K562 (cell line): ENCODE results near the gene TMEM117. TPM values are rescaled to one million over a fixed set of nuclear protein-coding genes. Genes with fewer than 3 reads are reported as not detected.

Source experiments
- ATAC-seq: fragments of 200-7000 bp; cut with Tn5 transposase; 3 replicates; pipeline ENCODE4 v1.9.1; 2020; ENCODE audit warnings: moderate library complexity
- BruUV-seq: library from RNA; stranded (reverse); fragments of 400-500 nt; replicated peaks from 2 replicates; lab custom pipeline; 2021; lab: Mats Ljungman, UMichigan
- CTCF ChIA-PET: fragments of 300-600 bp; formaldehyde crosslinking; extraction: SDS; loops from one replicate; lab custom pipeline; 2021; ENCODE audit warnings: low intra/inter-chr PET ratio; lab: Yijun Ruan, JAX
- POLR2A ChIA-PET: fragments of 300-600, 350-650 bp; sonication (Branson Sonifier 250); formaldehyde crosslinking; extraction: SDS; loops from one replicate; lab custom pipeline; 2021; ENCODE audit warnings: antibody characterized with exemption, inconsistent platforms; lab: Yijun Ruan, JAX
- DNase-seq, 4 experiments: peaks; one replicate each; pipeline versions ENCODE4 v3.0.0 to v3.0.0-alpha.2; 2011 to 2018; ENCODE audit warnings: low spot score in 3 of 4, mixed read lengths in 3 of 4; ENCODE audit errors: extremely low read depth in 1 of 4
- FAIRE-seq: peaks from 2 replicates; lab custom pipeline; 2011; peaks lifted over from hg19 to GRCh38; lab: Jason Lieb, UNC
- H2AFZ ChIP-seq: 2 replicates; pipeline ENCODE4 v1.6.0; 2011; ENCODE audit warnings: low read depth, low read length, control low read depth, inconsistent platforms
- H3K27ac ChIP-seq: fragments of 200-600 bp; 3 replicates; pipeline ENCODE4 v1.8.0; 2011; ENCODE audit warnings: low read depth, mild to moderate bottlenecking, control low read depth, inconsistent platforms, low read length, moderate library complexity, mixed read lengths; ENCODE audit errors: extremely low read depth
- H3K27me3 ChIP-seq, 2 experiments: fragments of 300-600 bp in 1 of 2; 2 replicates in 1 of 2; 3 replicates in 1 of 2; pipeline versions ENCODE4 v1.6.0 to v1.8.0; 2011; ENCODE audit warnings: inconsistent platforms in 2 of 2, low read length in 2 of 2, mild to moderate bottlenecking in 1 of 2, mixed read lengths in 1 of 2, moderate library complexity in 1 of 2; ENCODE audit not compliant: control insufficient read depth in 2 of 2, insufficient read depth in 2 of 2
- H3K36me3 ChIP-seq: fragments of 300-600 bp; 3 replicates; pipeline ENCODE4 v1.8.0; 2011; ENCODE audit warnings: mild to moderate bottlenecking, low read length, inconsistent platforms; ENCODE audit not compliant: control insufficient read depth, insufficient read depth
- H3K4me1 ChIP-seq, 2 experiments: fragments of 200-600 bp in 1 of 2; replicated peaks in 1 of 2; 2 replicates in 1 of 2; 3 replicates in 1 of 2; pipeline versions ENCODE4 v1.5.1 to v1.8.0; 2011; ENCODE audit warnings: inconsistent platforms in 2 of 2, low read length in 2 of 2, mild to moderate bottlenecking in 1 of 2, mixed read lengths in 1 of 2, moderate library complexity in 1 of 2; ENCODE audit not compliant: control insufficient read depth in 2 of 2, insufficient read depth in 2 of 2
- H3K4me2 ChIP-seq: 2 replicates; pipeline ENCODE4 v1.6.1; 2011; ENCODE audit warnings: low read length, control low read depth, inconsistent platforms, mixed read lengths; ENCODE audit not compliant: insufficient read depth
- H3K4me3 ChIP-seq: fragments of 200-600 bp; sonication (generic), shearing (Covaris generic); 2 replicates; pipeline ENCODE4 v1.5.1; 2016; ENCODE audit warnings: control low read depth, inconsistent platforms
- H3K79me2 ChIP-seq: fragments of 200-600 bp; 3 replicates; pipeline ENCODE4 v1.8.0; 2011; ENCODE audit warnings: low read length, inconsistent platforms; ENCODE audit not compliant: control insufficient read depth, insufficient read depth
- H3K9ac ChIP-seq, 2 experiments: 2 replicates each; pipeline versions ENCODE4 v1.6.0 to v1.6.1; 2011; ENCODE audit warnings: low read depth in 2 of 2, low read length in 2 of 2, control low read depth in 1 of 2, inconsistent platforms in 1 of 2, mild to moderate bottlenecking in 1 of 2, mixed read lengths in 1 of 2; ENCODE audit not compliant: insufficient read depth in 1 of 2
- H3K9me1 ChIP-seq: one replicate; pipeline ENCODE4 v1.6.0; 2011; ENCODE audit warnings: inconsistent platforms, mild to moderate bottlenecking, low read length, moderate library complexity; ENCODE audit not compliant: control insufficient read depth, insufficient read depth
- H3K9me3 ChIP-seq: replicated peaks from 2 replicates; pipeline ENCODE4 v1.5.1; 2011; ENCODE audit warnings: low read depth, low read length, inconsistent platforms; ENCODE audit not compliant: control insufficient read depth, insufficient read depth
- H4K20me1 ChIP-seq: replicated peaks from 2 replicates; pipeline ENCODE4 v1.6.1; 2011; ENCODE audit warnings: low read length, inconsistent platforms, mixed read lengths; ENCODE audit not compliant: control insufficient read depth, insufficient read depth
- BACH1 ChIP-seq: fragments of 200-800 bp; sonication (Bioruptor generic); IDR thresholded peaks from 2 replicates; pipeline ENCODE4 v1.6.1; 2016; ENCODE audit warnings: missing genetic modification characterization, missing compliant biosample characterization
- IRF9 ChIP-seq: fragments of 450-650 bp; IDR thresholded peaks from 2 replicates; pipeline ENCODE4 v1.6.1; 2016; ENCODE audit warnings: missing biosample characterization, missing genetic modification characterization
- KAT8 ChIP-seq: fragments of 450-650 bp; IDR thresholded peaks from 2 replicates; pipeline ENCODE4 v1.6.1; 2016; ENCODE audit warnings: low read depth, mild to moderate bottlenecking
- MTA3 ChIP-seq: fragments of 450-650 bp; formaldehyde crosslinking; IDR thresholded peaks from 2 replicates; pipeline ENCODE4 v1.6.1; 2017; ENCODE audit warnings: mild to moderate bottlenecking, borderline replicate concordance
- POLR2G ChIP-seq: fragments of 200-400 bp; formaldehyde crosslinking; IDR thresholded peaks from 2 replicates; pipeline ENCODE4 v1.6.1; 2017; ENCODE audit warnings: low read depth, mild to moderate bottlenecking, antibody characterized with exemption, low read length, moderate library complexity
- SAFB ChIP-seq: fragments of 200-400 bp; formaldehyde crosslinking; IDR thresholded peaks from 2 replicates; pipeline ENCODE4 v1.6.1; 2017; ENCODE audit warnings: low read depth, low read length, borderline replicate concordance
- SRSF1 ChIP-seq: fragments of 200-400 bp; formaldehyde crosslinking; IDR thresholded peaks from 2 replicates; pipeline ENCODE4 v1.6.1; 2017; ENCODE audit warnings: mild to moderate bottlenecking, low read depth, low read length, moderate library complexity
- ZNF175 ChIP-seq: fragments of 200-800 bp; sonication (Bioruptor generic); IDR thresholded peaks from 2 replicates; pipeline ENCODE4 v1.6.1; 2016; ENCODE audit warnings: low read depth, mild to moderate bottlenecking, missing genetic modification characterization, missing compliant biosample characterization
- ZNF512 ChIP-seq: IDR thresholded peaks from 2 replicates; pipeline ENCODE4 v1.6.1; 2016; ENCODE audit warnings: missing genetic modification characterization, missing compliant biosample characterization
- ZZZ3 ChIP-seq: fragments of 450-650 bp; IDR thresholded peaks from 2 replicates; pipeline ENCODE4 v1.6.1; 2016; ENCODE audit warnings: antibody characterized with exemption, mild to moderate bottlenecking, moderate library complexity
- WGBS: fragments of 100-300 bp; shearing (Covaris generic); methylation state at CpG from one replicate; pipeline ENCODE4 v1.1.6; 2016; ENCODE audit warnings: low coverage, mixed read lengths; ENCODE audit not compliant: insufficient coverage; ENCODE audit errors: missing lambda C conversion rate; 5-methylcytosine and 5-hydroxymethylcytosine counted together
- in situ Hi-C: fragments of 300-500 bp; cut with MboI; formaldehyde crosslinking; loops from 4 replicates; pipeline ENCODE4 v1.15.0; 2018; ENCODE audit warnings: inconsistent platforms, mixed read lengths
- intact Hi-C: fragments of 100-400 bp; cut with micrococcal nuclease; formaldehyde crosslinking; loops from 2 replicates; pipeline ENCODE4 v1.14.2; 2022
- polyA plus RNA-seq, 8 experiments: library from polyadenylated mRNA; depleted of rRNA in 4 of 8; stranded (reverse) in 5 of 8; unstranded in 3 of 8; fragments of >200 nt; fragmentation: Nextera tagmentation in 2 of 8; fragmentation: Illumina TruSeq in 1 of 8; extraction: Ambion mirVana in 2 of 8; extraction: Trizol in 1 of 8; gene quantifications; 2 replicates each; pipeline versions ENCODE4 v1.2.1 to v1.2.3, GENCODE V29; 2011 to 2014; ENCODE audit warnings: inconsistent platforms in 1 of 8, missing spikeins in 1 of 8
- total RNA-seq, 7 experiments: library from RNA; depleted of rRNA in 6 of 7; stranded (reverse); fragments of >200 nt in 6 of 7; fragmentation: Illumina TruSeq in 2 of 7; extraction: Trizol in 2 of 7; gene quantifications; 2 replicates each; pipeline versions ENCODE4 v1.2.1 to v1.2.3, GENCODE V29; 2011 to 2021; ENCODE audit warnings: low replicate concordance in 1 of 7
- TF ChIP-seq, protein P1 (sequence below): fragments of 250-450 bp; sonication (Bioruptor Pico); IDR thresholded peaks from 2 replicates; pipeline ENCODE4 v1.8.0; 2022; ENCODE audit warnings: inconsistent platforms, mild to moderate bottlenecking, moderate library complexity, borderline replicate concordance

Gene TMEM117
- total and polyA plus RNA-seq, 9 of the 15 experiments (the other 6 are each of a cell fraction or from before 2014, with no cell fraction given), result 0.31 to 2.8 (median 1.0) TPM

DNA sequence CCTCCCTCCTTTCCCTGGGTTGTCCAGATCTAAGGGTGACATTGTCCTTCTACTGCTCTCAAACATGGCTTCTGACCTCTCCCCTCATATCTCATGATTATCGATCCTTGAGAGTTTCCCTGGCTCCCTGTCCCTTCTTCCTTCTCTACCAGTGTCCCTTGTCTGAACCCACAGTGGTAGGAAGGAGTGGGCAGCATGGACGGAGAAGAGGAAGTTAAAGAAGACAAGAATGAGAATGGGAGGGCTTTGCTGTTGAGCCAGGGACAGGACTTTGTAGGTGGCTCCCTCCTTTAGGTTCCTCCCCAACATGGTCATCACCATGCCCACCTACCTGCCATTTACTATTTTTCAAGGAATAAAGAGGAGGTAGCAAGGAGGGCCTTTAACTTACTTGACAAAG is 166.7 kb downstream of the TMEM117 start:
- ATAC-seq (no peak), DNase-seq (no peak), FAIRE-seq (no peak)
- ChIA-PET CTCF (no interaction called here), POLR2A (no interaction called here)
- no peaks in the 10 kb centered on the region for H3K36me3 ChIP-seq
- in situ Hi-C loops (loop anchor here (25.0 kb wide), 1 partner anchor 935 kb away; no protein-coding TSS in a partner anchor), intact Hi-C loops (no loop called here)
- H3K4me2 ChIP-seq, result no peak overlapping the region
- H3K9me1 ChIP-seq, result no peaks in the 10 kb centered on the region
- H4K20me1 ChIP-seq, result no peaks in the 10 kb centered on the region
- no peaks in the 10 kb centered on the region for H3K27me3 ChIP-seq
- H3K4me1 ChIP-seq, result no peaks in the 10 kb centered on the region
- H3K27ac ChIP-seq, result no peak overlapping the region
- TF ChIP-seq BACH1 (no peak), IRF9 (no peak)
- TF ChIP-seq, protein P1, sequence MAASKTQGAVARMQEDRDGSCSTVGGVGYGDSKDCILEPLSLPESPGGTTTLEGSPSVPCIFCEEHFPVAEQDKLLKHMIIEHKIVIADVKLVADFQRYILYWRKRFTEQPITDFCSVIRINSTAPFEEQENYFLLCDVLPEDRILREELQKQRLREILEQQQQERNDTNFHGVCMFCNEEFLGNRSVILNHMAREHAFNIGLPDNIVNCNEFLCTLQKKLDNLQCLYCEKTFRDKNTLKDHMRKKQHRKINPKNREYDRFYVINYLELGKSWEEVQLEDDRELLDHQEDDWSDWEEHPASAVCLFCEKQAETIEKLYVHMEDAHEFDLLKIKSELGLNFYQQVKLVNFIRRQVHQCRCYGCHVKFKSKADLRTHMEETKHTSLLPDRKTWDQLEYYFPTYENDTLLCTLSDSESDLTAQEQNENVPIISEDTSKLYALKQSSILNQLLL, result no peak
- no TSS peak for BruUV-seq
- no peak overlapping the region for H2AFZ ChIP-seq
- H3K9me3 ChIP-seq, result no peaks in the 10 kb centered on the region
- no peak overlapping the region for H3K4me3 ChIP-seq
- WGBS, result 0% methylated on average over 1 of the region's 2 CpGs
- no peaks in the 10 kb centered on the region for H3K79me2 ChIP-seq
- H3K9ac ChIP-seq, result no peak overlapping the region

GRCh38 chr12:44003721-44004120 is 167.8 kb downstream of the TMEM117 start:
- no peak for DNase-seq
- no peaks in the 10 kb centered on the region for H3K27me3 ChIP-seq
- no peak overlapping the region for H3K27ac ChIP-seq
- no peak overlapping the region for H3K4me3 ChIP-seq
- POLR2A ChIA-PET, result no interaction called here
- intact Hi-C loops, result no loop called here
- no peaks in the 10 kb centered on the region for H4K20me1 ChIP-seq
- H3K79me2 ChIP-seq, result no peaks in the 10 kb centered on the region
- no peaks in the 10 kb centered on the region for H3K9me3 ChIP-seq
- no peak overlapping the region for H3K9ac ChIP-seq
- no peak overlapping the region for H2AFZ ChIP-seq
- CTCF ChIA-PET, result no interaction called here
- H3K36me3 ChIP-seq, result no peaks in the 10 kb centered on the region
- BruUV-seq, result no TSS peak
- no peak overlapping the region for H3K4me2 ChIP-seq
- no peaks in the 10 kb centered on the region for H3K4me1 ChIP-seq
- no peak for FAIRE-seq
- in situ Hi-C loops, result loop anchor here (25.0 kb wide), 1 partner anchor 934 kb away; no protein-coding TSS in a partner anchor
- no peaks in the 10 kb centered on the region for H3K9me1 ChIP-seq
- ATAC-seq, result no peak
- TF ChIP-seq ZNF512 (tag) (no peak), KAT8 (no peak), POLR2G (no peak), SRSF1 (no peak), MTA3 (no peak), ZZZ3 (no peak), ZNF175 (no peak), SAFB (no peak)
